Gastrocnemius medialis (tissue), 4 donors: ENCODE measurements around the gene AHDC1.

ENCODE experiments used
- POLR2A ChIP-seq, 2 donors: fragments of 450-650 bp; IDR thresholded peaks; one replicate each; pipeline ENCODE4 v1.6.1; 2017; ENCODE audit warnings: antibody characterized with exemption in 2 of 2, mild to moderate bottlenecking in 2 of 2, moderate library complexity in 2 of 2
- TF ChIP-seq, protein P1 (sequence below), 5 experiments: fragments of 450-650 bp in 3 of 5; fragments of 200-600 bp in 2 of 5; sonication (generic) in 2 of 5; IDR thresholded peaks in 4 of 5; conservative IDR thresholded peaks in 1 of 5; 1 replicate in 4 of 5; 2 replicates in 1 of 5; pipeline ENCODE4 v1.5.1; 2016 to 2019; ENCODE audit warnings: antibody characterized with exemption in 5 of 5, mild to moderate bottlenecking in 3 of 5, moderate library complexity in 3 of 5

- TF ChIP-seq, protein P1, sequence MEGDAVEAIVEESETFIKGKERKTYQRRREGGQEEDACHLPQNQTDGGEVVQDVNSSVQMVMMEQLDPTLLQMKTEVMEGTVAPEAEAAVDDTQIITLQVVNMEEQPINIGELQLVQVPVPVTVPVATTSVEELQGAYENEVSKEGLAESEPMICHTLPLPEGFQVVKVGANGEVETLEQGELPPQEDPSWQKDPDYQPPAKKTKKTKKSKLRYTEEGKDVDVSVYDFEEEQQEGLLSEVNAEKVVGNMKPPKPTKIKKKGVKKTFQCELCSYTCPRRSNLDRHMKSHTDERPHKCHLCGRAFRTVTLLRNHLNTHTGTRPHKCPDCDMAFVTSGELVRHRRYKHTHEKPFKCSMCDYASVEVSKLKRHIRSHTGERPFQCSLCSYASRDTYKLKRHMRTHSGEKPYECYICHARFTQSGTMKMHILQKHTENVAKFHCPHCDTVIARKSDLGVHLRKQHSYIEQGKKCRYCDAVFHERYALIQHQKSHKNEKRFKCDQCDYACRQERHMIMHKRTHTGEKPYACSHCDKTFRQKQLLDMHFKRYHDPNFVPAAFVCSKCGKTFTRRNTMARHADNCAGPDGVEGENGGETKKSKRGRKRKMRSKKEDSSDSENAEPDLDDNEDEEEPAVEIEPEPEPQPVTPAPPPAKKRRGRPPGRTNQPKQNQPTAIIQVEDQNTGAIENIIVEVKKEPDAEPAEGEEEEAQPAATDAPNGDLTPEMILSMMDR (IDR thresholded peaks at IDR 0.05 in 4 of 5, conservative IDR thresholded peaks at IDR 0.05 in 1 of 5): no peak
- TF ChIP-seq POLR2A (IDR thresholded peaks at IDR 0.05): no peak
These were observed 11.6 kb upstream of the AHDC1 start for GRCh38 chr1:27615346-27616192.
